ENCODE measurements around the gene DGKH.
"Not testable (repeated sequence)": the region's sequence is repeated elsewhere in the genome, so short reads cannot be mapped to it uniquely, and the experiment has no call there.

DGKH gene

GRCh38 chr13:42112864-42113263 is 64.4 kb downstream of the DGKH start:
- DNase-seq (ENCODE audit: low read depth, low spot score) = no peak

- no peak for DNase-seq (ENCODE audit: low read depth, low spot score)
Measured at GRCh38 chr13:42113478-42113877, 65.0 kb downstream of the DGKH start.

- no peak for DNase-seq (ENCODE audit: low read depth, low spot score)
Measured at GRCh38 chr13:42114278-42114677, 65.8 kb downstream of the DGKH start.

GRCh38 chr13:42114912-42115311 is 66.5 kb downstream of the DGKH start:
- no peak for DNase-seq (ENCODE audit: low read depth, low spot score)

- DNase-seq (ENCODE audit: low read depth, low spot score) = no peak
Measured at GRCh38 chr13:42116225-42116624, 67.8 kb downstream of the DGKH start.

GRCh38 chr13:42119041-42119440 is 70.6 kb downstream of the DGKH start:
- DNase-seq (ENCODE audit: low read depth, low spot score) = no peak

- no peak for DNase-seq (ENCODE audit: low read depth, low spot score)
Measured at GRCh38 chr13:42119875-42120274, 71.4 kb downstream of the DGKH start.

GRCh38 chr13:42123600-42123999 is 75.2 kb downstream of the DGKH start:
- no peak for DNase-seq (ENCODE audit: low read depth, low spot score)

GRCh38 chr13:42125046-42125445 is 76.6 kb downstream of the DGKH start:
- no peak for DNase-seq (ENCODE audit: low read depth, low spot score)

- DNase-seq (ENCODE audit: low read depth, low spot score) = no peak
Measured at GRCh38 chr13:42127047-42127446, 78.6 kb downstream of the DGKH start.

- no peak for DNase-seq (ENCODE audit: low read depth, low spot score)
Measured at GRCh38 chr13:42129033-42129432, 80.6 kb downstream of the DGKH start.

- no peak for DNase-seq (ENCODE audit: low read depth, low spot score)
Measured at GRCh38 chr13:42136518-42136917, 88.1 kb downstream of the DGKH start.

- no peak for DNase-seq (ENCODE audit: low read depth, low spot score)
Measured at GRCh38 chr13:42137856-42138537, 89.5 kb downstream of the DGKH start.

- no peak for DNase-seq (ENCODE audit: low read depth, low spot score)
Measured at GRCh38 chr13:42140494-42140893, 92.0 kb downstream of the DGKH start.

- DNase-seq (ENCODE audit: low read depth, low spot score) = not testable (repeated sequence)
Measured at GRCh38 chr13:42141052-42141451, 92.6 kb downstream of the DGKH start.

GRCh38 chr13:42146359-42146758 is 97.9 kb downstream of the DGKH start:
- DNase-seq (ENCODE audit: low read depth, low spot score) = no peak

GRCh38 chr13:42148538-42148937 is 100.1 kb downstream of the DGKH start:
- no peak for DNase-seq (ENCODE audit: low read depth, low spot score)

- DNase-seq (ENCODE audit: low read depth, low spot score) = no peak
Measured at GRCh38 chr13:42149136-42149535, 100.7 kb downstream of the DGKH start.

- DNase-seq (ENCODE audit: low read depth, low spot score) = no peak
Measured at GRCh38 chr13:42151781-42152180, 103.3 kb downstream of the DGKH start.

- no peak for DNase-seq (ENCODE audit: low read depth, low spot score)
Measured at GRCh38 chr13:42152495-42152894, 104.0 kb downstream of the DGKH start.

GRCh38 chr13:42153199-42154113 is 105.0 kb downstream of the DGKH start:
- no peak for DNase-seq (ENCODE audit: low read depth, low spot score)

GRCh38 chr13:42155251-42155650 is 106.8 kb downstream of the DGKH start:
- DNase-seq (ENCODE audit: low read depth, low spot score) = no peak

GRCh38 chr13:42163338-42163737 is 114.9 kb downstream of the DGKH start:
- DNase-seq (ENCODE audit: low read depth, low spot score) = not testable (repeated sequence)
